Gastrocnemius medialis (tissue), 4 donors: ENCODE measurements around the gene SLC15A3. TPM values are rescaled to one million over a fixed set of nuclear protein-coding genes. Genes with fewer than 3 reads are reported as not detected.

Experiments
- ATAC-seq, 2 donors: fragments of 150-250 bp; one replicate each; pipeline ENCODE4 v1.9.1; 2016
- DNase-seq, 2 donors: peaks; one replicate each; pipeline ENCODE4 v3.0.0-alpha.2; 2019
- H3K27ac ChIP-seq, 4 donors: fragments of 200-600 bp; sonication (generic); 1 replicate in 1 of 4; 2 replicates in 3 of 4; pipeline ENCODE4 v1.5.1; 2016 to 2018; ENCODE audit warnings: mild to moderate bottlenecking in 2 of 4, moderate library complexity in 1 of 4
- H3K27me3 ChIP-seq, 3 donors: fragments of 200-600 bp; sonication (generic) in 2 of 3; 1 replicate in 1 of 3; 2 replicates in 2 of 3; pipeline versions ENCODE4 v1.5.1 to v1.6.0; 2016 to 2019; ENCODE audit warnings: mild to moderate bottlenecking in 1 of 3, moderate library complexity in 1 of 3
- H3K36me3 ChIP-seq, 2 donors: fragments of 200-600 bp; sonication (generic) in 1 of 2; one replicate each; pipeline ENCODE4 v1.5.1; 2017 to 2018
- H3K4me1 ChIP-seq, 2 donors: fragments of 200-600 bp; sonication (generic) in 1 of 2; one replicate each; pipeline ENCODE4 v1.5.1; 2016 to 2017; ENCODE audit warnings: mild to moderate bottlenecking in 2 of 2
- H3K4me3 ChIP-seq, 4 donors: fragments of 200-600 bp; sonication (generic) in 3 of 4; 1 replicate in 1 of 4; 2 replicates in 3 of 4; pipeline ENCODE4 v1.5.1; 2016 to 2019; ENCODE audit warnings: mild to moderate bottlenecking in 2 of 4
- H3K9me3 ChIP-seq, 3 donors: fragments of 200-600 bp; sonication (generic) in 2 of 3; 1 replicate in 1 of 3; 2 replicates in 2 of 3; pipeline ENCODE4 v1.5.1; 2016 to 2019
- CTCF ChIP-seq, 5 experiments: fragments of 450-650 bp in 3 of 5; fragments of 200-600 bp in 2 of 5; sonication (generic) in 2 of 5; IDR thresholded peaks in 4 of 5; conservative IDR thresholded peaks in 1 of 5; 1 replicate in 4 of 5; 2 replicates in 1 of 5; pipeline ENCODE4 v1.5.1; 2016 to 2019; ENCODE audit warnings: antibody characterized with exemption in 5 of 5, mild to moderate bottlenecking in 3 of 5, moderate library complexity in 3 of 5
- POLR2A ChIP-seq, 2 donors: fragments of 450-650 bp; IDR thresholded peaks; one replicate each; pipeline ENCODE4 v1.6.1; 2017; ENCODE audit warnings: antibody characterized with exemption in 2 of 2, mild to moderate bottlenecking in 2 of 2, moderate library complexity in 2 of 2
- in situ Hi-C, 4 donors: fragments of 200-750 bp; cut with MboI; loops; one replicate each; pipeline versions ENCODE4 v1.15.0 to v1.8.0; 2017; ENCODE audit warnings: low sequenced_read_pairs in 4 of 4
- intact Hi-C: fragments of 100-400 bp; cut with DNase I; formaldehyde crosslinking; loops from one replicate; pipeline ENCODE4 v1.15.1; 2023; ENCODE audit warnings: low total_unique reads
- total RNA-seq, 4 donors: library from RNA; depleted of rRNA; stranded (reverse); fragments of >200 nt; gene quantifications; one replicate each; pipeline versions ENCODE4 v1.1.0 to v1.2.3, GENCODE V29; 2016

SLC15A3 gene
- total RNA-seq, 4 donors from 2014 or later = 2.8 to 6.9 (median 6.0) TPM

GRCh38 chr11:60985501-60985900 lies 33.5 kb upstream of the SLC15A3 start:
- Histone ChIP-seq H3K9me3 (no peaks in the 10 kb centered on the region), H3K36me3 (no peaks in the 10 kb centered on the region), H3K27ac (no peak overlapping the region), H3K27me3 (no peaks in the 10 kb centered on the region), H3K4me1 (no peaks in the 10 kb centered on the region), H3K4me3 (no peak overlapping the region)
- no peak for ATAC-seq
- intact Hi-C loops (no loop called here), in situ Hi-C loops (loop anchor here in 1 of 4 donors (25.0 kb wide), 1 partner anchor 102 kb away; no protein-coding TSS in a partner anchor)
- no peak for TF ChIP-seq CTCF (IDR thresholded peaks at IDR 0.05 in 4 of 5, conservative IDR thresholded peaks at IDR 0.05 in 1 of 5)
- TF ChIP-seq POLR2A (IDR thresholded peaks at IDR 0.05) = no peak
- no peak for DNase-seq

GRCh38 chr11:60984636-60985035 lies 32.7 kb upstream of the SLC15A3 start:
- intact Hi-C loops = no loop called here
- no peaks in the 10 kb centered on the region for H3K27me3 ChIP-seq
- no peaks in the 10 kb centered on the region for H3K4me1 ChIP-seq
- no peaks in the 10 kb centered on the region for H3K36me3 ChIP-seq
- no peak for ATAC-seq
- no peak for DNase-seq
- in situ Hi-C loops = loop anchor here in 1 of 4 donors (25.0 kb wide), 1 partner anchor 103 kb away; no protein-coding TSS in a partner anchor
- no peak overlapping the region for H3K27ac ChIP-seq
- no peak for TF ChIP-seq CTCF (IDR thresholded peaks at IDR 0.05 in 4 of 5, conservative IDR thresholded peaks at IDR 0.05 in 1 of 5)
- no peak for TF ChIP-seq POLR2A (IDR thresholded peaks at IDR 0.05)
- no peaks in the 10 kb centered on the region for H3K9me3 ChIP-seq
- no peak overlapping the region for H3K4me3 ChIP-seq

- in situ Hi-C loops (loop anchor here in 1 of 4 donors (25.0 kb wide), 1 partner anchor 103 kb away; no protein-coding TSS in a partner anchor), intact Hi-C loops (no loop called here)
- DNase-seq (no peak), ATAC-seq (no peak)
- no peak for TF ChIP-seq CTCF (IDR thresholded peaks at IDR 0.05 in 4 of 5, conservative IDR thresholded peaks at IDR 0.05 in 1 of 5)
- no peak for TF ChIP-seq POLR2A (IDR thresholded peaks at IDR 0.05)
- Histone ChIP-seq H3K27ac (no peak overlapping the region), H3K27me3 (no peaks in the 10 kb centered on the region), H3K9me3 (no peaks in the 10 kb centered on the region), H3K36me3 (no peaks in the 10 kb centered on the region), H3K4me3 (no peak overlapping the region), H3K4me1 (no peaks in the 10 kb centered on the region)
These were observed 32.2 kb upstream of the SLC15A3 start for GRCh38 chr11:60984149-60984548.

GRCh38 chr11:60982184-60982583 lies 30.2 kb upstream of the SLC15A3 start:
- intact Hi-C loops = no loop called here
- in situ Hi-C loops = loop anchor here in 1 of 4 donors (25.0 kb wide), 1 partner anchor 105 kb away; no protein-coding TSS in a partner anchor
- DNase-seq = no peak

More at GRCh38 chr11:60982184-60982583, 30.2 kb upstream of the SLC15A3 start:
- H3K9me3 ChIP-seq = no peaks in the 10 kb centered on the region
- H3K36me3 ChIP-seq = no peaks in the 10 kb centered on the region
- H3K4me1 ChIP-seq = no peaks in the 10 kb centered on the region
- no peak overlapping the region for H3K4me3 ChIP-seq
- no peak for TF ChIP-seq CTCF (IDR thresholded peaks at IDR 0.05 in 4 of 5, conservative IDR thresholded peaks at IDR 0.05 in 1 of 5)
- no peak for TF ChIP-seq POLR2A (IDR thresholded peaks at IDR 0.05)
- no peaks in the 10 kb centered on the region for H3K27me3 ChIP-seq
- ATAC-seq = no peak
- no peak overlapping the region for H3K27ac ChIP-seq
